Endothelial cell of umbilical vein (primary cell): ENCODE results near the gene LAIR2. TPM values are rescaled to one million over a fixed set of nuclear protein-coding genes. Genes with fewer than 3 reads are reported as not detected.

ENCODE experiments used
- BruUV-seq: library from RNA; stranded (reverse); fragments of 400-500 nt; replicated peaks from 2 replicates; lab custom pipeline; 2021; lab: Mats Ljungman, UMichigan
- CTCF ChIA-PET: fragments of 300-600, 350-600 bp; sonication (Branson Sonifier 250); formaldehyde crosslinking; loops from one replicate; lab custom pipeline; 2021; ENCODE audit warnings: antibody characterized with exemption, inconsistent platforms; lab: Charles Lee
- POLR2A ChIA-PET: fragments of 300-600, 350-600 bp; sonication (Branson Sonifier 250); formaldehyde crosslinking; loops from one replicate; lab custom pipeline; 2021; ENCODE audit warnings: antibody characterized with exemption, inconsistent platforms; lab: Charles Lee
- DNase-seq: peaks from one replicate; pipeline ENCODE4 v3.0.0-alpha.2; 2011; ENCODE audit warnings: low read depth, low spot score
- FAIRE-seq: peaks from 2 replicates; lab custom pipeline; 2011; peaks lifted over from hg19 to GRCh38; lab: Jason Lieb, UNC
- H2AFZ ChIP-seq: 2 replicates; pipeline ENCODE4 v1.6.0; 2012; ENCODE audit warnings: low read depth, low read length, control low read depth, inconsistent platforms
- H3K27ac ChIP-seq: 2 replicates; pipeline ENCODE4 v1.5.1; 2011; ENCODE audit warnings: low read depth, mild to moderate bottlenecking, control low read depth, low read length, moderate library complexity; ENCODE audit not compliant: insufficient read depth
- H3K27me3 ChIP-seq, 2 experiments: 2 replicates each; pipeline versions ENCODE4 v1.6.0 to v1.6.1; 2011; ENCODE audit warnings: low read length in 2 of 2, mixed read lengths in 1 of 2; ENCODE audit not compliant: control insufficient read depth in 2 of 2, insufficient read depth in 2 of 2
- H3K36me3 ChIP-seq, 2 experiments: 2 replicates in 1 of 2; 3 replicates in 1 of 2; pipeline ENCODE4 v1.5.1; 2011; ENCODE audit warnings: low read length in 2 of 2, mild to moderate bottlenecking in 1 of 2, moderate library complexity in 1 of 2; ENCODE audit not compliant: control insufficient read depth in 2 of 2, insufficient read depth in 2 of 2; ENCODE audit errors: extremely low read depth in 1 of 2
- H3K4me1 ChIP-seq: 3 replicates; pipeline ENCODE4 v1.5.1; 2011; ENCODE audit warnings: mild to moderate bottlenecking, low read length; ENCODE audit not compliant: control insufficient read depth, insufficient read depth; ENCODE audit errors: extremely low read depth
- H3K4me2 ChIP-seq: 2 replicates; pipeline ENCODE4 v1.6.1; 2011; ENCODE audit warnings: low read length, control low read depth, mixed read lengths; ENCODE audit not compliant: insufficient read depth
- H3K4me3 ChIP-seq, 3 experiments: fragments of 200-600 bp in 1 of 3; sonication (generic), shearing (Covaris generic) in 1 of 3; replicated peaks in 1 of 3; 2 replicates each; pipeline ENCODE4 v1.5.1; 2011 to 2016; ENCODE audit warnings: control low read depth in 3 of 3, low read length in 3 of 3, mild to moderate bottlenecking in 2 of 3, inconsistent platforms in 1 of 3, low read depth in 1 of 3, moderate library complexity in 1 of 3; ENCODE audit not compliant: insufficient read depth in 1 of 3
- H3K79me2 ChIP-seq: 2 replicates; pipeline ENCODE4 v1.6.0; 2012; ENCODE audit warnings: low read length, inconsistent platforms; ENCODE audit not compliant: control insufficient read depth, insufficient read depth
- H3K9ac ChIP-seq: replicated peaks from 2 replicates; pipeline ENCODE3; 2011; ENCODE audit warnings: low read length, control low read depth; ENCODE audit not compliant: insufficient read depth; ENCODE audit errors: extremely low read depth
- H3K9me1 ChIP-seq: replicated peaks from 3 replicates; pipeline ENCODE4 v1.6.0; 2011; ENCODE audit warnings: mild to moderate bottlenecking, low read length; ENCODE audit not compliant: control insufficient read depth, insufficient read depth; ENCODE audit errors: extremely low read depth
- H3K9me3 ChIP-seq: replicated peaks from 2 replicates; pipeline ENCODE4 v1.5.1; 2012; ENCODE audit warnings: low read length, inconsistent platforms; ENCODE audit not compliant: control insufficient read depth, insufficient read depth
- H4K20me1 ChIP-seq: replicated peaks from 2 replicates; pipeline ENCODE3; 2011; ENCODE audit warnings: mild to moderate bottlenecking, low read length; ENCODE audit not compliant: control insufficient read depth, insufficient read depth; ENCODE audit errors: extremely low read depth
- EZH2 ChIP-seq: IDR thresholded peaks from 2 replicates; pipeline ENCODE4 v1.6.1; 2012; ENCODE audit warnings: borderline replicate concordance, low read depth, mild to moderate bottlenecking, moderate library complexity, low read length, inconsistent platforms; ENCODE audit not compliant: severe bottlenecking
- FOS ChIP-seq: IDR thresholded peaks from 2 replicates; pipeline ENCODE4 v1.6.1; 2011; ENCODE audit warnings: mild to moderate bottlenecking, low read length, moderate library complexity, borderline replicate concordance; ENCODE audit not compliant: insufficient read depth
- GATA2 ChIP-seq: IDR thresholded peaks from 2 replicates; pipeline ENCODE4 v1.7.0; 2011; ENCODE audit warnings: low read depth, mild to moderate bottlenecking, moderate library complexity, mixed read lengths, low read length; ENCODE audit not compliant: insufficient read length, insufficient read depth
- JUN ChIP-seq: IDR thresholded peaks from 2 replicates; pipeline ENCODE4 v1.6.1; 2011; ENCODE audit warnings: borderline replicate concordance, low read depth; ENCODE audit not compliant: insufficient read length, insufficient read depth
- MYC ChIP-seq: IDR thresholded peaks from one replicate; pipeline ENCODE4 v1.6.1; 2011; ENCODE audit warnings: mild to moderate bottlenecking, low read depth, low read length
- POLR2A ChIP-seq: IDR thresholded peaks from 2 replicates; pipeline ENCODE4 v1.6.1; 2012; ENCODE audit warnings: low read depth, mild to moderate bottlenecking, control low read depth, low read length
- POLR2AphosphoS5 ChIP-seq: IDR thresholded peaks from 2 replicates; pipeline ENCODE4 v1.6.1; 2012; ENCODE audit warnings: low read depth, mild to moderate bottlenecking, control low read depth, low read length, moderate library complexity; ENCODE audit not compliant: insufficient read depth
- dilution Hi-C: fragments of 300-500 bp; cut with MboI; formaldehyde crosslinking; loops from one replicate; pipeline ENCODE4 v1.15.0; 2019; ENCODE audit warnings: low sequenced_read_pairs; ENCODE audit not compliant: extremely low pct_ligation_motif_present
- intact Hi-C: fragments of 100-400 bp; cut with micrococcal nuclease; formaldehyde crosslinking; loops from one replicate; pipeline ENCODE4 v1.10.0; 2022
- polyA plus RNA-seq, 4 experiments: library from polyadenylated mRNA; depleted of rRNA in 3 of 4; stranded (reverse) in 3 of 4; unstranded in 1 of 4; fragments of >200 nt; gene quantifications; 2 replicates each; pipeline versions ENCODE4 v1.2.1 to v1.2.3, GENCODE V29; 2011 to 2012; ENCODE audit warnings: missing spikeins in 1 of 4
- total RNA-seq: library from RNA; stranded (reverse); gene quantifications from 2 replicates; pipeline ENCODE4 v1.2.3, GENCODE V29; 2021
- TF ChIP-seq, protein P1 (sequence below), 2 donors: IDR thresholded peaks; 1 replicate in 1 of 2; 2 replicates in 1 of 2; pipeline ENCODE4 v1.5.1; 2011; ENCODE audit warnings: low read length in 2 of 2, mild to moderate bottlenecking in 2 of 2, moderate library complexity in 2 of 2, control low read depth in 1 of 2, inconsistent platforms in 1 of 2, low read depth in 1 of 2; ENCODE audit not compliant: insufficient read depth in 1 of 2; ENCODE audit errors: extremely low read depth in 1 of 2
- TF ChIP-seq, protein P2 (sequence below): IDR thresholded peaks from 2 replicates; pipeline ENCODE4 v1.6.1; 2011; ENCODE audit not compliant: insufficient read depth, insufficient read length

Gene LAIR2
- total and polyA plus RNA-seq, 2 donors (not counting 3 experiments of a cell fraction or from before 2014, with no cell fraction given): not detected

DNA sequence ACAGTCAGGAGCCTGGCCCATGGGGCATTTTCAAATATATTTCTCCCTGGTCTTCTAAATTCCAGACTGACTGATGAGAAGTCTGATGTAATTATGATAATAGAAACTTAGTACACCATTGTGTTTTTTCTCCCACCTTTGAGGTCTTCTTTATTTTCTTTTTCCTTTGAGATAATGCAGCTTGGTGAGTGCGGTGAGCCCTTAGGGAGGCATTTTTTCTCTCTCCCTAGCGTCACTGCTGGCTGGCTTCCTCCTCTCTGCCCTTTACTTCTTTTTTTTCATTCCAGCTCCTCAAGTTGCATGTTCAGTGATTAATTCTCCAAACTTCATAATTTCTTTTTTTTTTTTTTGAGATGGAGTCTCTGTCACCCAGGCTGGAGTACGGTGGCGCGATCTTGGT lies 16.8 kb upstream of the LAIR2 start:
- TF ChIP-seq, protein P1, sequence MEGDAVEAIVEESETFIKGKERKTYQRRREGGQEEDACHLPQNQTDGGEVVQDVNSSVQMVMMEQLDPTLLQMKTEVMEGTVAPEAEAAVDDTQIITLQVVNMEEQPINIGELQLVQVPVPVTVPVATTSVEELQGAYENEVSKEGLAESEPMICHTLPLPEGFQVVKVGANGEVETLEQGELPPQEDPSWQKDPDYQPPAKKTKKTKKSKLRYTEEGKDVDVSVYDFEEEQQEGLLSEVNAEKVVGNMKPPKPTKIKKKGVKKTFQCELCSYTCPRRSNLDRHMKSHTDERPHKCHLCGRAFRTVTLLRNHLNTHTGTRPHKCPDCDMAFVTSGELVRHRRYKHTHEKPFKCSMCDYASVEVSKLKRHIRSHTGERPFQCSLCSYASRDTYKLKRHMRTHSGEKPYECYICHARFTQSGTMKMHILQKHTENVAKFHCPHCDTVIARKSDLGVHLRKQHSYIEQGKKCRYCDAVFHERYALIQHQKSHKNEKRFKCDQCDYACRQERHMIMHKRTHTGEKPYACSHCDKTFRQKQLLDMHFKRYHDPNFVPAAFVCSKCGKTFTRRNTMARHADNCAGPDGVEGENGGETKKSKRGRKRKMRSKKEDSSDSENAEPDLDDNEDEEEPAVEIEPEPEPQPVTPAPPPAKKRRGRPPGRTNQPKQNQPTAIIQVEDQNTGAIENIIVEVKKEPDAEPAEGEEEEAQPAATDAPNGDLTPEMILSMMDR (IDR thresholded peaks at IDR 0.05; ENCODE audit: extremely low read depth in 1 of 2, insufficient read depth in 1 of 2, low read depth in 1 of 2, low read length in 2 of 2): no peak
- TF ChIP-seq MYC: no peak
- Histone ChIP-seq H3K9me1 (no peaks in the 10 kb centered on the region), H2AFZ (no peak overlapping the region), H3K9ac (no peak overlapping the region), H3K4me2 (no peak overlapping the region), H3K9me3 (no peaks in the 10 kb centered on the region), H3K4me1 (no peaks in the 10 kb centered on the region), H3K4me3 (no peak overlapping the region), H3K27me3 (no peaks in the 10 kb centered on the region), H3K79me2 (no peaks in the 10 kb centered on the region), H3K27ac (no peak overlapping the region), H4K20me1 (no peaks in the 10 kb centered on the region), H3K36me3 (no peaks in the 10 kb centered on the region)
- CTCF ChIA-PET: no interaction called here
- FAIRE-seq: no peak
- POLR2A ChIA-PET: no interaction called here
- DNase-seq: no peak
- BruUV-seq: no TSS peak
- intact Hi-C loops: no loop called here
- dilution Hi-C loops: no loop called here

DNA sequence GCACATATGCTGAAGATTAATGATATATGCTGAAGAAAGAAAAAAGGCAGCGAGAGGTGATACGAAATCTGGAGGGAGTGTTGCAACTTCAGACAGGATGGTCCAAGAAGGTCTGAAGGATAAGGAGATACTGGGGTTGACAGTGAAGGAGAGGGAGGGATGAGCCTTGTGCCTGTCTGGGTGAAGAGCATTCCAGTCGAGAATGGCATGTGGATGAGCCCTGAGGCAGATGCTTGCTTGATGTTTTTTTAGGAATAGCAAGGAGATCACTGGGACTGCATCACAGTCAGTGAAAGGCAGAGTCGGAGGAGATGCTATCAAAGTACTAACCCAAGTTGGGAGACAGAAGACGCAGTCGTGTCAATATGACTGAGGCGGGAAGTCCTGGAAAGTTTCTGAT lies 13.3 kb upstream of the LAIR2 start:
- intact Hi-C loops (no loop called here), dilution Hi-C loops (no loop called here)
- Histone ChIP-seq H3K4me1 (no peaks in the 10 kb centered on the region), H3K27ac (no peak overlapping the region), H3K4me3 (no peak overlapping the region), H3K9me1 (no peaks in the 10 kb centered on the region), H3K9me3 (no peaks in the 10 kb centered on the region), H3K9ac (no peak overlapping the region), H3K27me3 (no peaks in the 10 kb centered on the region), H3K36me3 (no peaks in the 10 kb centered on the region), H3K4me2 (no peak overlapping the region), H4K20me1 (no peaks in the 10 kb centered on the region), H3K79me2 (no peaks in the 10 kb centered on the region), H2AFZ (no peak overlapping the region)
- CTCF ChIA-PET: no interaction called here
- TF ChIP-seq JUN (no peak), EZH2 (no peak), POLR2AphosphoS5 (no peak), POLR2A (no peak), MYC (no peak), FOS (no peak), GATA2 (no peak)
- TF ChIP-seq, protein P1 (IDR thresholded peaks at IDR 0.05; ENCODE audit: extremely low read depth in 1 of 2, insufficient read depth in 1 of 2, low read depth in 1 of 2, low read length in 2 of 2): no peak
- TF ChIP-seq, protein P2, sequence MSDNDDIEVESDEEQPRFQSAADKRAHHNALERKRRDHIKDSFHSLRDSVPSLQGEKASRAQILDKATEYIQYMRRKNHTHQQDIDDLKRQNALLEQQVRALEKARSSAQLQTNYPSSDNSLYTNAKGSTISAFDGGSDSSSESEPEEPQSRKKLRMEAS: no peak
- POLR2A ChIA-PET: no interaction called here
- DNase-seq: no peak
- BruUV-seq: no TSS peak
- no peak for FAIRE-seq
